Neural progenitor cell (in vitro differentiated cells): ENCODE results near the gene PTTG1IP. TPM values are rescaled to one million over a fixed set of nuclear protein-coding genes. Genes with fewer than 3 reads are reported as not detected.

ENCODE experiments used
- DNase-seq: peaks from one replicate; pipeline ENCODE4 v3.0.0-alpha.2; 2016; ENCODE audit warnings: low spot score
- H2AFZ ChIP-seq: fragments of 200-600 bp; sonication (generic); replicated peaks from 2 replicates; pipeline ENCODE4 v1.6.1; 2016; ENCODE audit warnings: antibody characterized with exemption
- H3F3A ChIP-seq: fragments of 200-600 bp; sonication (generic); 2 replicates; pipeline ENCODE4 v1.6.1; 2016; ENCODE audit warnings: antibody characterized with exemption, low read depth
- H3K27ac ChIP-seq: fragments of 200-600 bp; sonication (generic); 2 replicates; pipeline ENCODE4 v1.5.1; 2016; ENCODE audit warnings: mild to moderate bottlenecking
- H3K27me3 ChIP-seq: fragments of 200-600 bp; sonication (generic); 2 replicates; pipeline ENCODE4 v1.6.1; 2016; ENCODE audit warnings: mild to moderate bottlenecking, moderate library complexity
- H3K36me3 ChIP-seq: fragments of 200-600 bp; sonication (generic); 2 replicates; pipeline ENCODE4 v1.5.1; 2016
- H3K4me1 ChIP-seq: fragments of 200-600 bp; sonication (generic); 2 replicates; pipeline ENCODE4 v1.6.1; 2016; ENCODE audit warnings: mixed run types
- H3K4me2 ChIP-seq: fragments of 200-600 bp; sonication (generic); 2 replicates; pipeline ENCODE4 v1.6.1; 2016
- H3K4me3 ChIP-seq: fragments of 200-600 bp; sonication (generic); 2 replicates; pipeline ENCODE4 v1.5.1; 2016
- H3K79me2 ChIP-seq: fragments of 200-600 bp; sonication (generic); 2 replicates; pipeline ENCODE4 v1.6.1; 2016; ENCODE audit warnings: low read depth
- H3K9ac ChIP-seq: fragments of 200-600 bp; sonication (generic); 2 replicates; pipeline ENCODE4 v1.6.1; 2016
- H3K9me3 ChIP-seq: fragments of 200-600 bp; sonication (generic); 2 replicates; pipeline ENCODE4 v1.5.1; 2016; ENCODE audit warnings: low read depth
- H4K20me1 ChIP-seq: fragments of 200-600 bp; sonication (generic); 2 replicates; pipeline ENCODE4 v1.6.1; 2016; ENCODE audit warnings: low read depth
- H3K27ac Mint-ChIP-seq: 3 replicates; pipeline ENCODE4 v1.8.0; 2021; ENCODE audit warnings: mixed read lengths
- H3K27me3 Mint-ChIP-seq: 2 replicates; pipeline ENCODE4 v1.8.0; 2022; ENCODE audit warnings: low read depth, mild to moderate bottlenecking, inconsistent platforms, moderate library complexity, mixed read lengths; ENCODE audit not compliant: insufficient read depth
- H3K36me3 Mint-ChIP-seq: 3 replicates; pipeline ENCODE4 v1.8.0; 2021; ENCODE audit warnings: mixed read lengths
- H3K4me1 Mint-ChIP-seq: 3 replicates; pipeline ENCODE4 v1.8.0; 2021; ENCODE audit warnings: mixed read lengths
- H3K4me3 Mint-ChIP-seq: 3 replicates; pipeline ENCODE4 v1.8.0; 2021; ENCODE audit warnings: mild to moderate bottlenecking, moderate library complexity, mixed read lengths
- H3K9me3 Mint-ChIP-seq: 3 replicates; pipeline ENCODE4 v1.8.0; 2020; ENCODE audit warnings: mixed read lengths
- EZH2 ChIP-seq: fragments of 200-600 bp; sonication (generic); IDR thresholded peaks from 2 replicates; pipeline ENCODE4 v1.6.1; 2017; ENCODE audit warnings: antibody characterized with exemption, mild to moderate bottlenecking, moderate library complexity
- EZH2phosphoT487 ChIP-seq: fragments of 200-600 bp; sonication (generic); IDR thresholded peaks from 2 replicates; pipeline ENCODE4 v1.6.1; 2017; ENCODE audit warnings: antibody characterized with exemption
- total RNA-seq: library from RNA; depleted of rRNA; stranded (reverse); fragments of >200 nt; gene quantifications from 2 replicates; pipeline ENCODE4 v1.2.3, GENCODE V29; 2015; ENCODE audit warnings: low replicate concordance
- TF ChIP-seq, protein P1 (sequence below): fragments of 200-600 bp; sonication (generic); IDR thresholded peaks from 2 replicates; pipeline ENCODE4 v1.5.1; 2017; ENCODE audit warnings: antibody characterized with exemption, mild to moderate bottlenecking

The PTTG1IP gene
- total RNA-seq, 1 donor from 2014 or later, result 162 TPM

DNA sequence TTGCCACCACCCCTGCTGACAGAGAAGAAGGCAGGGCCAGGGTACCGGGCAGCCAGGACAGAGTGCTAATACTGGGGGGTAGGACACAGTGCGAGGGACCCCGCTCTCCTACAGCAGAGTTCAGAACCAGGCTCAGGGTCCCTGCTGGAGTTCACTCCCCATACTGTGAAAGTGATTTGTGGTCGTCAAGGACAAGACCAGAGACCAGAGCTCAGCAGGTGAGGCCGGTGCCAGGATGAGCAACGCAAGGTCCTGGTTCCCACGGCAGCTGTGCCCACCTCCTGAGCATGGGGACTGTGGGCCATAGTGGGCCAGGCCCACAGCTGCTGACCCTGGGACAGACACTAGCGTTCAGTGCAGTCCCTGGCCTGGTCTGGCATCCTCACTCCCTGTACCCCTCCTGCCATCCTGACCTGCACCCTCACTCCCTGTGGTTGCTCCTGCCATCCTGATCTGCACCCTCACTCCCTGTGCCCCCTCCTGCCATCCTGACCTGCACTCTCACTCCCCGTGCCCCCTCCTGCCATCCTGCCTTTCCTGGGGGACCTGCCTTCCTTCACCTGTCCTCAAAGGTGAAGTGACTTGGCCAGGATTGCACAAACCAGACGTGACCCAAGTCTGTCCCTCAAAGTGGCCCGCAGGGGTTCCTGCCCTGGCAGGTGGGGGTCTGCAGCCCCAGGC lies 13.8 kb upstream of the PTTG1IP start:
- no peak overlapping the region for H2AFZ ChIP-seq
- DNase-seq, result no peak
- H3K27ac Mint-ChIP-seq, result no peak overlapping the region

GRCh38 chr21:44886113-44887075 lies 12.9 kb upstream of the PTTG1IP start:
- no peaks in the 10 kb centered on the region for H3K27me3 ChIP-seq
- H3K4me2 ChIP-seq, result no peak overlapping the region
- no peak overlapping the region for H3K27ac ChIP-seq
- no peaks in the 10 kb centered on the region for H3K36me3 ChIP-seq
- no peaks in the 10 kb centered on the region for H3K79me2 ChIP-seq
- peaks cover 7% of the 10 kb centered on the region for H3K27me3 Mint-ChIP-seq
- no peaks in the 10 kb centered on the region for H3K36me3 Mint-ChIP-seq
- no peak for DNase-seq
- no peaks in the 10 kb centered on the region for H3F3A ChIP-seq
- TF ChIP-seq, protein P1, sequence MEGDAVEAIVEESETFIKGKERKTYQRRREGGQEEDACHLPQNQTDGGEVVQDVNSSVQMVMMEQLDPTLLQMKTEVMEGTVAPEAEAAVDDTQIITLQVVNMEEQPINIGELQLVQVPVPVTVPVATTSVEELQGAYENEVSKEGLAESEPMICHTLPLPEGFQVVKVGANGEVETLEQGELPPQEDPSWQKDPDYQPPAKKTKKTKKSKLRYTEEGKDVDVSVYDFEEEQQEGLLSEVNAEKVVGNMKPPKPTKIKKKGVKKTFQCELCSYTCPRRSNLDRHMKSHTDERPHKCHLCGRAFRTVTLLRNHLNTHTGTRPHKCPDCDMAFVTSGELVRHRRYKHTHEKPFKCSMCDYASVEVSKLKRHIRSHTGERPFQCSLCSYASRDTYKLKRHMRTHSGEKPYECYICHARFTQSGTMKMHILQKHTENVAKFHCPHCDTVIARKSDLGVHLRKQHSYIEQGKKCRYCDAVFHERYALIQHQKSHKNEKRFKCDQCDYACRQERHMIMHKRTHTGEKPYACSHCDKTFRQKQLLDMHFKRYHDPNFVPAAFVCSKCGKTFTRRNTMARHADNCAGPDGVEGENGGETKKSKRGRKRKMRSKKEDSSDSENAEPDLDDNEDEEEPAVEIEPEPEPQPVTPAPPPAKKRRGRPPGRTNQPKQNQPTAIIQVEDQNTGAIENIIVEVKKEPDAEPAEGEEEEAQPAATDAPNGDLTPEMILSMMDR, result no peak
- no peak for TF ChIP-seq EZH2
- no peak for TF ChIP-seq EZH2phosphoT487
- H3K4me3 ChIP-seq, result no peak overlapping the region
- H3K9ac ChIP-seq, result no peak overlapping the region
- H3K4me1 ChIP-seq, result no peaks in the 10 kb centered on the region
- H3K4me3 Mint-ChIP-seq, result no peak overlapping the region
- H3K9me3 ChIP-seq, result no peaks in the 10 kb centered on the region
- H2AFZ ChIP-seq, result no peak overlapping the region
- peak overlapping the region; percentile 17 for H3K27ac Mint-ChIP-seq
- no peaks in the 10 kb centered on the region for H3K9me3 Mint-ChIP-seq
- H3K4me1 Mint-ChIP-seq, result no peaks in the 10 kb centered on the region
- no peaks in the 10 kb centered on the region for H4K20me1 ChIP-seq

More for the DNA sequence above, 13.8 kb upstream of the PTTG1IP start:
- Mint-ChIP-seq H3K36me3 (no peaks in the 10 kb centered on the region), H3K4me1 (peaks cover 3% of the 10 kb centered on the region), H3K4me3 (no peak overlapping the region), H3K9me3 (no peaks in the 10 kb centered on the region), H3K27me3 (peaks cover 7% of the 10 kb centered on the region)
- Histone ChIP-seq H3K4me3 (no peak overlapping the region), H3K27me3 (no peaks in the 10 kb centered on the region), H3K9ac (no peak overlapping the region), H3K4me1 (no peaks in the 10 kb centered on the region), H3K9me3 (no peaks in the 10 kb centered on the region), H3K27ac (no peak overlapping the region), H3K79me2 (no peaks in the 10 kb centered on the region), H3K36me3 (no peaks in the 10 kb centered on the region), H3F3A (no peaks in the 10 kb centered on the region), H4K20me1 (no peaks in the 10 kb centered on the region), H3K4me2 (no peak overlapping the region)
- TF ChIP-seq, protein P1, result no peak
- TF ChIP-seq EZH2 (no peak), EZH2phosphoT487 (no peak)

- H3K9me3 ChIP-seq, result no peaks in the 10 kb centered on the region
- no peak overlapping the region for H3K27ac ChIP-seq
- Mint-ChIP-seq H3K36me3 (no peaks in the 10 kb centered on the region), H3K27ac (no peak overlapping the region), H3K27me3 (peaks cover 4% of the 10 kb centered on the region), H3K4me1 (no peaks in the 10 kb centered on the region), H3K9me3 (no peaks in the 10 kb centered on the region), H3K4me3 (no peak overlapping the region)
- no peak overlapping the region for H3K4me3 ChIP-seq
- TF ChIP-seq, protein P1, result no peak
- TF ChIP-seq EZH2 (no peak), EZH2phosphoT487 (no peak)
- no peak overlapping the region for H3K4me2 ChIP-seq
- no peaks in the 10 kb centered on the region for H3F3A ChIP-seq
- no peak overlapping the region for H2AFZ ChIP-seq
- H3K27me3 ChIP-seq, result no peaks in the 10 kb centered on the region
- no peak for DNase-seq
- H3K4me1 ChIP-seq, result no peaks in the 10 kb centered on the region
- H3K9ac ChIP-seq, result no peak overlapping the region
- H4K20me1 ChIP-seq, result no peaks in the 10 kb centered on the region
- H3K79me2 ChIP-seq, result no peaks in the 10 kb centered on the region
- H3K36me3 ChIP-seq, result no peaks in the 10 kb centered on the region
Observed at GRCh38 chr21:44885615-44886014, 12.1 kb upstream of the PTTG1IP start.
